OCI-LY3 (cell line): Measurements from ENCODE around the gene PIM2.

Experiments used
- EZH2phosphoT487 ChIP-seq: fragments of 200-600 bp; shearing (Covaris generic); IDR thresholded peaks from 2 replicates; pipeline ENCODE4 v1.6.1; 2018; ENCODE audit warnings: antibody characterized with exemption, mixed run types, low read depth
- TF ChIP-seq, protein P1 (sequence below): fragments of 200-600, 300-600 bp; sonication (generic); IDR thresholded peaks from 2 replicates; pipeline ENCODE4 v1.5.1; 2014; ENCODE audit warnings: antibody characterized with exemption, low read length, low read depth

DNA sequence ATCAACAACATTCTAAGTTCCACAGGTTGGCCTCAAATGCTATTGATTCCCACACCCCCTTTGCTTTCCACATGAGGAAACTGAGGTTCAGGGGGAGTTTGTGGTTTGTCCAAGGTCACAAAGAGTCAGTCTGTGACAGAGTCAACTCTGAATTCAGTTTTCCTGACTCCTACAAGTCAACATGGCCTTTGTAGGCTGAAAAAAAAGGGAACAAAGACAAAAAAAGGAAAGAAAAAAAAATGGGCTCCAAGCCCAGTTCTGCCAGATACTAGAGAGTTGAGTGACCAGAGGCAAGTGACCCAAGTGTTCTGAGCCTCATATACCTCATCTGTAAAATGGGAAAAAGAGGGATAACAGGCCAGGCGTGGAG is 16.5 kb upstream of the PIM2 start:
- no peak for TF ChIP-seq EZH2phosphoT487
- TF ChIP-seq, protein P1, sequence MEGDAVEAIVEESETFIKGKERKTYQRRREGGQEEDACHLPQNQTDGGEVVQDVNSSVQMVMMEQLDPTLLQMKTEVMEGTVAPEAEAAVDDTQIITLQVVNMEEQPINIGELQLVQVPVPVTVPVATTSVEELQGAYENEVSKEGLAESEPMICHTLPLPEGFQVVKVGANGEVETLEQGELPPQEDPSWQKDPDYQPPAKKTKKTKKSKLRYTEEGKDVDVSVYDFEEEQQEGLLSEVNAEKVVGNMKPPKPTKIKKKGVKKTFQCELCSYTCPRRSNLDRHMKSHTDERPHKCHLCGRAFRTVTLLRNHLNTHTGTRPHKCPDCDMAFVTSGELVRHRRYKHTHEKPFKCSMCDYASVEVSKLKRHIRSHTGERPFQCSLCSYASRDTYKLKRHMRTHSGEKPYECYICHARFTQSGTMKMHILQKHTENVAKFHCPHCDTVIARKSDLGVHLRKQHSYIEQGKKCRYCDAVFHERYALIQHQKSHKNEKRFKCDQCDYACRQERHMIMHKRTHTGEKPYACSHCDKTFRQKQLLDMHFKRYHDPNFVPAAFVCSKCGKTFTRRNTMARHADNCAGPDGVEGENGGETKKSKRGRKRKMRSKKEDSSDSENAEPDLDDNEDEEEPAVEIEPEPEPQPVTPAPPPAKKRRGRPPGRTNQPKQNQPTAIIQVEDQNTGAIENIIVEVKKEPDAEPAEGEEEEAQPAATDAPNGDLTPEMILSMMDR, result no peak
